Common myeloid progenitor, CD34-positive (primary cell): ENCODE results near the gene TP53RK. TPM values are rescaled to one million over a fixed set of nuclear protein-coding genes. Genes with fewer than 3 reads are reported as not detected.

Experiments used
- CTCF ChIA-PET: fragments of 350-600 bp; sonication (Branson Sonifier 250); formaldehyde crosslinking; loops from one replicate; lab custom pipeline; 2021; ENCODE audit warnings: antibody characterized with exemption; lab: Charles Lee
- POLR2A ChIA-PET: fragments of 350-600 bp; sonication (Branson Sonifier 250); formaldehyde crosslinking; loops from one replicate; lab custom pipeline; 2021; ENCODE audit warnings: antibody characterized with exemption; lab: Charles Lee
- DNase-seq, 3 donors: peaks; one replicate each; pipeline versions ENCODE4 v3.0.0 to v3.0.0-alpha.2; 2013
- H3K27ac ChIP-seq, 2 experiments: 1 replicate in 1 of 2; 2 replicates in 1 of 2; pipeline ENCODE4 v1.7.0; 2013; ENCODE audit warnings: inconsistent platforms in 2 of 2, low read length in 2 of 2, mild to moderate bottlenecking in 2 of 2, low read depth in 1 of 2, moderate library complexity in 1 of 2; ENCODE audit not compliant: severe bottlenecking in 2 of 2, insufficient read depth in 1 of 2, poor library complexity in 1 of 2
- H3K27me3 ChIP-seq, 5 experiments: replicated peaks in 2 of 5; 1 replicate in 3 of 5; 2 replicates in 2 of 5; pipeline versions ENCODE4 v1.6.1 to v1.7.0; 2013; ENCODE audit warnings: low read length in 4 of 5, mild to moderate bottlenecking in 2 of 5, moderate library complexity in 2 of 5, inconsistent platforms in 1 of 5; ENCODE audit not compliant: insufficient read depth in 5 of 5, control insufficient read depth in 4 of 5
- H3K36me3 ChIP-seq, 4 experiments: 1 replicate in 2 of 4; 2 replicates in 2 of 4; pipeline versions ENCODE4 v1.6.1 to v1.7.0; 2013; ENCODE audit warnings: low read length in 3 of 4, control low read depth in 1 of 4, mild to moderate bottlenecking in 1 of 4; ENCODE audit not compliant: control insufficient read depth in 4 of 4, insufficient read depth in 4 of 4
- H3K4me1 ChIP-seq, 4 experiments: 1 replicate in 3 of 4; 2 replicates in 1 of 4; pipeline versions ENCODE4 v1.6.1 to v1.7.1; 2013; ENCODE audit warnings: low read length in 3 of 4, mild to moderate bottlenecking in 3 of 4, control low read depth in 1 of 4, inconsistent platforms in 1 of 4, moderate library complexity in 1 of 4; ENCODE audit not compliant: control insufficient read depth in 4 of 4, insufficient read depth in 4 of 4; ENCODE audit errors: control extremely low read depth in 1 of 4
- H3K4me3 ChIP-seq, 7 experiments: 1 replicate in 4 of 7; 2 replicates in 3 of 7; pipeline versions ENCODE4 v1.5.1 to v1.7.0; 2013; ENCODE audit warnings: mild to moderate bottlenecking in 7 of 7, low read length in 6 of 7, moderate library complexity in 6 of 7, inconsistent platforms in 2 of 7, low read depth in 2 of 7, control low read depth in 1 of 7; ENCODE audit not compliant: insufficient read depth in 4 of 7, control insufficient read depth in 1 of 7; ENCODE audit errors: extremely low read depth in 1 of 7
- H3K9me3 ChIP-seq, 5 experiments: 1 replicate in 4 of 5; 2 replicates in 1 of 5; pipeline versions ENCODE4 v1.6.1 to v1.7.1; 2013; ENCODE audit warnings: low read length in 4 of 5, mild to moderate bottlenecking in 2 of 5, inconsistent platforms in 1 of 5, low read depth in 1 of 5, moderate library complexity in 1 of 5; ENCODE audit not compliant: control insufficient read depth in 4 of 5, insufficient read depth in 2 of 5; ENCODE audit errors: control extremely low read depth in 1 of 5
- WGBS: methylation state at CpG from one replicate; pipeline ENCODE4 v1.1.5; 2013; ENCODE audit not compliant: insufficient coverage; 5-methylcytosine and 5-hydroxymethylcytosine counted together
- polyA plus RNA-seq: library from polyadenylated mRNA; unstranded; fragments of 120-200 nt; gene quantifications from one replicate; pipeline ENCODE4 v1.2.1, GENCODE V29; 2013

The TP53RK gene
- polyA plus RNA-seq = 11.1 TPM

DNA sequence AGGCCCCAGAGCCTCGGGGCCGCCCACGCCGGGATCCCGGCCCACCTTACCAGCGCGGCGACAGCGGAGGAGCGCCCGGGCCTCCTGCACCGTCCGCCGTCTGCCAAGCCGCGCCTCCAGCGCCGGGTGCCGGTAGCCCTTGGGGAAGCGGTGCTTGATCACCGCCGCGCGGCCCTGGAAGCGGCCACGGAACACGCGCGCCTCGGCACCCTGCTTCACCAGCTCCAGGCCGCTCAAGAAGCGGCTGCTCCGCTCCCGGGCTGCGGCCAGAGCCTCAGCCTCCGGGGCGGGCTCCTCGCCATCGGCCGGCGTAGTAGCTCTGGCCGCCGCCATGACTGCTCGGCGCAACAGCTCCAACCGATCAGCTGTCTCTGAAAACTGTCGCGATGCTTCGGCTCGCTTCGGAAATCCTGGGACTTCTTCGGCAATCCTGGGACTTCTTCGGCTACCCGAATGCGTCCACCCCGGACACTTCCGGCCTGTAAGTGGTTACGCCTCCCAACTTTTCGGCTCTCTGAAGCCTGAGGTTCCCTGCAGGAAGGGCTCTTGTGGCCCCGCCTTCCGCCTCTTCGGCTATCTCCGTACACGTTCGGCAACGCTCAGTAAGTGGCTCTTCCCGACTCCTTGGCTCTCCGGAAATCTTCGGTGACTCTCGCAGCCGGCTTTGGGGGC lies at the start of gene TP53RK:
TSS of gene TP53RK (minus strand) at position 363 of the 672 bp plus-strand sequence. CDS start at position 333, 30 bp downstream.
- no peaks in the 10 kb centered on the region for H3K9me3 ChIP-seq
- under 1% methylated on average over 71 of the region's 71 CpGs for WGBS
- CTCF ChIA-PET = interaction anchor here (0.7 to 1.3 kb wide), 5 partner anchors 9 to 137 kb away, joined by 3 to 4 read pairs (median 3); no protein-coding TSS in a partner anchor

GRCh38 chr20:46735436-46735835 lies 46.2 kb upstream of the TP53RK start:
- Histone ChIP-seq H3K27ac (no peak overlapping the region), H3K36me3 (no peaks in the 10 kb centered on the region), H3K4me3 (no peak overlapping the region), H3K4me1 (no peaks in the 10 kb centered on the region), H3K9me3 (peaks cover 0 to 2% (median 0%) of the 10 kb centered on the region in 5 experiments), H3K27me3 (peaks cover 0 to 4% (median 2%) of the 10 kb centered on the region in 5 experiments)
- no peak for DNase-seq
- CTCF ChIA-PET = interaction anchor here (0.9 kb wide), 1 partner anchor 17 kb away, joined by 3 read pairs; no protein-coding TSS in a partner anchor
- no CpG with 5 or more reads among the region's 2 CpGs for WGBS
- POLR2A ChIA-PET = interaction anchor here (1.2 kb wide), 1 partner anchor 9 kb away, joined by 3 read pairs; no protein-coding TSS in a partner anchor

More for the DNA sequence above, at the start of gene TP53RK:
- Histone ChIP-seq H3K27me3 (no peaks in the 10 kb centered on the region), H3K4me3 (peak within 1 kb of the TSS; percentile 72 to 96 (median 89)), H3K27ac (peak within 1 kb of the TSS; percentile 82 to 91), H3K36me3 (peaks cover 4 to 30% (median 19%) of the 10 kb centered on the region in 4 experiments), H3K4me1 (peaks cover 12 to 36% (median 25%) of the 10 kb centered on the region in 4 experiments)
- DNase-seq = peak; percentile 97 to 99 (median 98)
- POLR2A ChIA-PET = interaction anchor here (1.3 kb wide), 1 partner anchor 20 kb away, joined by 4 read pairs; the partner anchor contains the start of gene SLC2A10

GRCh38 chr20:46731770-46732169 lies 42.5 kb upstream of the TP53RK start:
- H3K4me3 ChIP-seq = no peak overlapping the region
- no peaks in the 10 kb centered on the region for H3K4me1 ChIP-seq
- ChIA-PET CTCF (no interaction called here), POLR2A (no interaction called here)
- H3K27me3 ChIP-seq = no peaks in the 10 kb centered on the region
- no peaks in the 10 kb centered on the region for H3K36me3 ChIP-seq
- no peak for DNase-seq
- H3K27ac ChIP-seq = no peak overlapping the region
- no peaks in the 10 kb centered on the region for H3K9me3 ChIP-seq
- 96% methylated on average over 3 of the region's 4 CpGs for WGBS

DNA sequence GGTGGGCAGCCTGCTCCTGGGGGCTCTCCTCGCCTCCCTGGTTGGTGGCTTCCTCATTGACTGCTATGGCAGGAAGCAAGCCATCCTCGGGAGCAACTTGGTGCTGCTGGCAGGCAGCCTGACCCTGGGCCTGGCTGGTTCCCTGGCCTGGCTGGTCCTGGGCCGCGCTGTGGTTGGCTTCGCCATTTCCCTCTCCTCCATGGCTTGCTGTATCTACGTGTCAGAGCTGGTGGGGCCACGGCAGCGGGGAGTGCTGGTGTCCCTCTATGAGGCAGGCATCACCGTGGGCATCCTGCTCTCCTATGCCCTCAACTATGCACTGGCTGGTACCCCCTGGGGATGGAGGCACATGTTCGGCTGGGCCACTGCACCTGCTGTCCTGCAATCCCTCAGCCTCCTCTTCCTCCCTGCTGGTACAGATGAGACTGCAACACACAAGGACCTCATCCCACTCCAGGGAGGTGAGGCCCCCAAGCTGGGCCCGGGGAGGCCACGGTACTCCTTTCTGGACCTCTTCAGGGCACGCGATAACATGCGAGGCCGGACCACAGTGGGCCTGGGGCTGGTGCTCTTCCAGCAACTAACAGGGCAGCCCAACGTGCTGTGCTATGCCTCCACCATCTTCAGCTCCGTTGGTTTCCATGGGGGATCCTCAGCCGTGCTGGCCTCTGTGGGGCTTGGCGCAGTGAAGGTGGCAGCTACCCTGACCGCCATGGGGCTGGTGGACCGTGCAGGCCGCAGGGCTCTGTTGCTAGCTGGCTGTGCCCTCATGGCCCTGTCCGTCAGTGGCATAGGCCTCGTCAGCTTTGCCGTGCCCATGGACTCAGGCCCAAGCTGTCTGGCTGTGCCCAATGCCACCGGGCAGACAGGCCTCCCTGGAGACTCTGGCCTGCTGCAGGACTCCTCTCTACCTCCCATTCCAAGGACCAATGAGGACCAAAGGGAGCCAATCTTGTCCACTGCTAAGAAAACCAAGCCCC lies 36.2 kb upstream of the TP53RK start:
- 96% methylated on average over 25 of the region's 27 CpGs for WGBS

GRCh38 chr20:46724343-46724959 lies 35.2 kb upstream of the TP53RK start:
- ChIA-PET CTCF (no interaction called here), POLR2A (no interaction called here)
- H3K36me3 ChIP-seq = no peaks in the 10 kb centered on the region
- H3K4me1 ChIP-seq = no peaks in the 10 kb centered on the region
- WGBS = no CpG with 5 or more reads among the region's 1 CpG
- no peak for DNase-seq
- no peaks in the 10 kb centered on the region for H3K27me3 ChIP-seq
- peaks cover 0 to 5% (median 2%) of the 10 kb centered on the region in 5 experiments for H3K9me3 ChIP-seq
- no peak overlapping the region for H3K27ac ChIP-seq
- no peak overlapping the region for H3K4me3 ChIP-seq

More for the DNA sequence above, 36.2 kb upstream of the TP53RK start:
- Histone ChIP-seq H3K4me3 (no peak overlapping the region), H3K27me3 (no peaks in the 10 kb centered on the region), H3K27ac (no peak overlapping the region), H3K4me1 (no peaks in the 10 kb centered on the region), H3K36me3 (no peaks in the 10 kb centered on the region), H3K9me3 (peaks cover 0 to 4% (median 2%) of the 10 kb centered on the region in 5 experiments)
- ChIA-PET CTCF (no interaction called here), POLR2A (interaction anchor here (1.7 kb wide), 1 partner anchor 11 kb away, joined by 3 read pairs; no protein-coding TSS in a partner anchor)
- DNase-seq = no peak

DNA sequence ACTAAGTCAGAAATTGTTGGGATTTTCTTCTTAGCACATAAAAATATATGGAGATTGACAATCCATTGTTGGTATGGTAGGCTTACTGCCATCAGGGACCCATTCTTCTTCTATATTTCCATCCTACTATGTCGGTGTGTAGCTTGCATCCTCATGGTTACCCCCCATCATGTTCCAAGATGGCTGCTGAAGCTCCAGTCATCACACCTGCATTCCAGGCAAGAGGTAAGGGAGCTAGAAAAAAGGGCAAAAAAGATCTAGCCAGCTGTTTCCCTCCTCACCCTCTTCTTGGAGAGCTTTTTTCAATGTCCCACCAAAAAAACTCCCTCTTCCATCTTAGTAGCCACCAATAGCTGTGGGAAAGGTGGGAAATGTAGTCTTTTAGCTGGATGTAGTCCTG lies 33.8 kb upstream of the TP53RK start:
- Histone ChIP-seq H3K36me3 (no peaks in the 10 kb centered on the region), H3K27ac (no peak overlapping the region), H3K4me3 (no peak overlapping the region), H3K27me3 (no peaks in the 10 kb centered on the region), H3K4me1 (no peaks in the 10 kb centered on the region), H3K9me3 (peaks cover 0 to 5% (median 2%) of the 10 kb centered on the region in 5 experiments)
- ChIA-PET POLR2A (no interaction called here), CTCF (no interaction called here)
- no peak for DNase-seq
- WGBS = 83% methylated on average over 1 of the region's 1 CpG
